CD4-positive, alpha-beta T cell treated with Interleukin-10 for 1 hour (primary cell): ENCODE results near the gene IFITM10.
"Not testable (repeated sequence)": the region's sequence is repeated elsewhere in the genome, so short reads cannot be mapped to it uniquely, and the experiment has no call there.

Experiments used
- DNase-seq: peaks from one replicate; pipeline ENCODE4 v3.0.0-alpha.2; 2020

IFITM10 gene

GRCh38 chr11:1688336-1688947 lies 62.0 kb downstream of the IFITM10 start:
- DNase-seq = not testable (repeated sequence)

- DNase-seq = not testable (repeated sequence)
Measured at GRCh38 chr11:1686220-1686619, 64.2 kb downstream of the IFITM10 start.

- DNase-seq = not testable (repeated sequence)
Measured at GRCh38 chr11:1684886-1685874, 65.2 kb downstream of the IFITM10 start.

GRCh38 chr11:1683904-1684572 lies 66.4 kb downstream of the IFITM10 start:
- DNase-seq = not testable (repeated sequence)

GRCh38 chr11:1683216-1683615 lies 67.2 kb downstream of the IFITM10 start:
- not testable (repeated sequence) for DNase-seq
